ENCODE data around the gene LRP2. TPM values are rescaled to one million over a fixed set of nuclear protein-coding genes. Genes with fewer than 3 reads are reported as not detected.

The LRP2 gene
- total and polyA plus RNA-seq, 2 experiments from 2014 or later: 0.68 to 2.7 TPM

DNA sequence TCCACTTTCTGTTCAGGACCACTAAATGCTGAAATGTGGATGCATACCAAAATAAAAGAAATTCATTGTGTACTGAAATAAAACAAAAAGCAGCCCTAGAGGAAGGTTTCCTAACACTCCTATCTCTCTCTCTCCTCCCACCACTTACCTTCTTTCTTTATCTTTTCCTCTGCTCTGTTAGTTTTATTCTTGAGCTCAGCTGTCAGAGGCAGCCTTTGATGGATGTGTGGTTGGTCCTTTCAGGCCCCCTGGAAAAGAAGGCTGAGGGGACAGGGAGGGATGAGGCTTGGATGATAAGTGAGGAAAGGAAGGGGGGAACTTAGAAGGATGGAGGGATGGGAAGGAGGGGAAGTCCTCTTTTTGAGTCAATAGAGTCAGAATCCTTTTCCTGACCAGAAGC is 245.3 kb downstream of the LRP2 start:
- Histone ChIP-seq H3K4me3 (no peak overlapping the region), H3K9me2 (ENCODE audit: insufficient read depth) (peaks cover 20% of the 10 kb centered on the region; the same call in 1 of the 2 replicates), H3K27ac (ENCODE audit: low read depth) (no peak overlapping the region), H3K27me3 (ENCODE audit: insufficient read depth) (no peaks in the 10 kb centered on the region), H3K4me2 (no peak overlapping the region), H3F3A (replicated peaks; ENCODE audit: low read depth) (no peaks in the 10 kb centered on the region), H2AFZ (no peak overlapping the region), H3K36me3 (ENCODE audit: insufficient read depth) (no peaks in the 10 kb centered on the region), H3K4me1 (ENCODE audit: insufficient read depth) (no peaks in the 10 kb centered on the region), H3K79me2 (replicated peaks; ENCODE audit: insufficient read depth) (no peaks in the 10 kb centered on the region), H4K20me1 (replicated peaks; ENCODE audit: insufficient read depth) (no peaks in the 10 kb centered on the region)
- peaks cover 7% of the 10 kb centered on the region; the same call in 1 of the 3 replicates for H3K9me3 Mint-ChIP-seq
- H3K27ac Mint-ChIP-seq: no peak overlapping the region
- H3K36me3 Mint-ChIP-seq (ENCODE audit: low read depth): no peaks in the 10 kb centered on the region
- H3K4me3 Mint-ChIP-seq: no peak overlapping the region
- TF ChIP-seq, protein P1, sequence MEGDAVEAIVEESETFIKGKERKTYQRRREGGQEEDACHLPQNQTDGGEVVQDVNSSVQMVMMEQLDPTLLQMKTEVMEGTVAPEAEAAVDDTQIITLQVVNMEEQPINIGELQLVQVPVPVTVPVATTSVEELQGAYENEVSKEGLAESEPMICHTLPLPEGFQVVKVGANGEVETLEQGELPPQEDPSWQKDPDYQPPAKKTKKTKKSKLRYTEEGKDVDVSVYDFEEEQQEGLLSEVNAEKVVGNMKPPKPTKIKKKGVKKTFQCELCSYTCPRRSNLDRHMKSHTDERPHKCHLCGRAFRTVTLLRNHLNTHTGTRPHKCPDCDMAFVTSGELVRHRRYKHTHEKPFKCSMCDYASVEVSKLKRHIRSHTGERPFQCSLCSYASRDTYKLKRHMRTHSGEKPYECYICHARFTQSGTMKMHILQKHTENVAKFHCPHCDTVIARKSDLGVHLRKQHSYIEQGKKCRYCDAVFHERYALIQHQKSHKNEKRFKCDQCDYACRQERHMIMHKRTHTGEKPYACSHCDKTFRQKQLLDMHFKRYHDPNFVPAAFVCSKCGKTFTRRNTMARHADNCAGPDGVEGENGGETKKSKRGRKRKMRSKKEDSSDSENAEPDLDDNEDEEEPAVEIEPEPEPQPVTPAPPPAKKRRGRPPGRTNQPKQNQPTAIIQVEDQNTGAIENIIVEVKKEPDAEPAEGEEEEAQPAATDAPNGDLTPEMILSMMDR (conservative IDR thresholded peaks at IDR 0.05; ENCODE audit: low read depth in 2 of 2): no peak
- TF ChIP-seq, protein P2, sequence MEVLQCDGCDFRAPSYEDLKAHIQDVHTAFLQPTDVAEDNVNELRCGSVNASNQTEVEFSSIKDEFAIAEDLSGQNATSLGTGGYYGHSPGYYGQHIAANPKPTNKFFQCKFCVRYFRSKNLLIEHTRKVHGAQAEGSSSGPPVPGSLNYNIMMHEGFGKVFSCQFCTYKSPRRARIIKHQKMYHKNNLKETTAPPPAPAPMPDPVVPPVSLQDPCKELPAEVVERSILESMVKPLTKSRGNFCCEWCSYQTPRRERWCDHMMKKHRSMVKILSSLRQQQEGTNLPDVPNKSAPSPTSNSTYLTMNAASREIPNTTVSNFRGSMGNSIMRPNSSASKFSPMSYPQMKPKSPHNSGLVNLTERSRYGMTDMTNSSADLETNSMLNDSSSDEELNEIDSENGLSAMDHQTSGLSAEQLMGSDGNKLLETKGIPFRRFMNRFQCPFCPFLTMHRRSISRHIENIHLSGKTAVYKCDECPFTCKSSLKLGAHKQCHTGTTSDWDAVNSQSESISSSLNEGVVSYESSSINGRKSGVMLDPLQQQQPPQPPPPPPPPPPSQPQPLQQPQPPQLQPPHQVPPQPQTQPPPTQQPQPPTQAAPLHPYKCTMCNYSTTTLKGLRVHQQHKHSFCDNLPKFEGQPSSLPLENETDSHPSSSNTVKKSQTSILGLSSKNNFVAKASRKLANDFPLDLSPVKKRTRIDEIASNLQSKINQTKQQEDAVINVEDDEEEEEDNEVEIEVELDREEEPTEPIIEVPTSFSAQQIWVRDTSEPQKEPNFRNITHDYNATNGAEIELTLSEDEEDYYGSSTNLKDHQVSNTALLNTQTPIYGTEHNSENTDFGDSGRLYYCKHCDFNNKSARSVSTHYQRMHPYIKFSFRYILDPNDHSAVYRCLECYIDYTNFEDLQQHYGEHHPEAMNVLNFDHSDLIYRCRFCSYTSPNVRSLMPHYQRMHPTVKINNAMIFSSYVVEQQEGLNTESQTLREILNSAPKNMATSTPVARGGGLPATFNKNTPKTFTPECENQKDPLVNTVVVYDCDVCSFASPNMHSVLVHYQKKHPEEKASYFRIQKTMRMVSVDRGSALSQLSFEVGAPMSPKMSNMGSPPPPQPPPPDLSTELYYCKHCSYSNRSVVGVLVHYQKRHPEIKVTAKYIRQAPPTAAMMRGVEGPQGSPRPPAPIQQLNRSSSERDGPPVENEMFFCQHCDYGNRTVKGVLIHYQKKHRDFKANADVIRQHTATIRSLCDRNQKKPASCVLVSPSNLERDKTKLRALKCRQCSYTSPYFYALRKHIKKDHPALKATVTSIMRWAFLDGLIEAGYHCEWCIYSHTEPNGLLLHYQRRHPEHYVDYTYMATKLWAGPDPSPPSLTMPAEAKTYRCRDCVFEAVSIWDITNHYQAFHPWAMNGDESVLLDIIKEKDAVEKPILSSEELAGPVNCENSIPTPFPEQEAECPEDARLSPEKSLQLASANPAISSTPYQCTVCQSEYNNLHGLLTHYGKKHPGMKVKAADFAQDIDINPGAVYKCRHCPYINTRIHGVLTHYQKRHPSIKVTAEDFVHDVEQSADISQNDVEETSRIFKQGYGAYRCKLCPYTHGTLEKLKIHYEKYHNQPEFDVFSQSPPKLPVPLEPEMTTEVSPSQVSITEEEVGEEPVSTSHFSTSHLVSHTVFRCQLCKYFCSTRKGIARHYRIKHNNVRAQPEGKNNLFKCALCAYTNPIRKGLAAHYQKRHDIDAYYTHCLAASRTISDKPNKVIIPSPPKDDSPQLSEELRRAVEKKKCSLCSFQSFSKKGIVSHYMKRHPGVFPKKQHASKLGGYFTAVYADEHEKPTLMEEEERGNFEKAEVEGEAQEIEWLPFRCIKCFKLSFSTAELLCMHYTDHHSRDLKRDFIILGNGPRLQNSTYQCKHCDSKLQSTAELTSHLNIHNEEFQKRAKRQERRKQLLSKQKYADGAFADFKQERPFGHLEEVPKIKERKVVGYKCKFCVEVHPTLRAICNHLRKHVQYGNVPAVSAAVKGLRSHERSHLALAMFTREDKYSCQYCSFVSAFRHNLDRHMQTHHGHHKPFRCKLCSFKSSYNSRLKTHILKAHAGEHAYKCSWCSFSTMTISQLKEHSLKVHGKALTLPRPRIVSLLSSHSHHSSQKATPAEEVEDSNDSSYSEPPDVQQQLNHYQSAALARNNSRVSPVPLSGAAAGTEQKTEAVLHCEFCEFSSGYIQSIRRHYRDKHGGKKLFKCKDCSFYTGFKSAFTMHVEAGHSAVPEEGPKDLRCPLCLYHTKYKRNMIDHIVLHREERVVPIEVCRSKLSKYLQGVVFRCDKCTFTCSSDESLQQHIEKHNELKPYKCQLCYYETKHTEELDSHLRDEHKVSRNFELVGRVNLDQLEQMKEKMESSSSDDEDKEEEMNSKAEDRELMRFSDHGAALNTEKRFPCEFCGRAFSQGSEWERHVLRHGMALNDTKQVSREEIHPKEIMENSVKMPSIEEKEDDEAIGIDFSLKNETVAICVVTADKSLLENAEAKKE (CRISPR knock-in tag; IDR thresholded peaks at IDR 0.05): no peak
- TF ChIP-seq, protein P3, sequence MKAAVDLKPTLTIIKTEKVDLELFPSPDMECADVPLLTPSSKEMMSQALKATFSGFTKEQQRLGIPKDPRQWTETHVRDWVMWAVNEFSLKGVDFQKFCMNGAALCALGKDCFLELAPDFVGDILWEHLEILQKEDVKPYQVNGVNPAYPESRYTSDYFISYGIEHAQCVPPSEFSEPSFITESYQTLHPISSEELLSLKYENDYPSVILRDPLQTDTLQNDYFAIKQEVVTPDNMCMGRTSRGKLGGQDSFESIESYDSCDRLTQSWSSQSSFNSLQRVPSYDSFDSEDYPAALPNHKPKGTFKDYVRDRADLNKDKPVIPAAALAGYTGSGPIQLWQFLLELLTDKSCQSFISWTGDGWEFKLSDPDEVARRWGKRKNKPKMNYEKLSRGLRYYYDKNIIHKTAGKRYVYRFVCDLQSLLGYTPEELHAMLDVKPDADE (IDR thresholded peaks at IDR 0.05): no peak
- TF ChIP-seq, protein P4, sequence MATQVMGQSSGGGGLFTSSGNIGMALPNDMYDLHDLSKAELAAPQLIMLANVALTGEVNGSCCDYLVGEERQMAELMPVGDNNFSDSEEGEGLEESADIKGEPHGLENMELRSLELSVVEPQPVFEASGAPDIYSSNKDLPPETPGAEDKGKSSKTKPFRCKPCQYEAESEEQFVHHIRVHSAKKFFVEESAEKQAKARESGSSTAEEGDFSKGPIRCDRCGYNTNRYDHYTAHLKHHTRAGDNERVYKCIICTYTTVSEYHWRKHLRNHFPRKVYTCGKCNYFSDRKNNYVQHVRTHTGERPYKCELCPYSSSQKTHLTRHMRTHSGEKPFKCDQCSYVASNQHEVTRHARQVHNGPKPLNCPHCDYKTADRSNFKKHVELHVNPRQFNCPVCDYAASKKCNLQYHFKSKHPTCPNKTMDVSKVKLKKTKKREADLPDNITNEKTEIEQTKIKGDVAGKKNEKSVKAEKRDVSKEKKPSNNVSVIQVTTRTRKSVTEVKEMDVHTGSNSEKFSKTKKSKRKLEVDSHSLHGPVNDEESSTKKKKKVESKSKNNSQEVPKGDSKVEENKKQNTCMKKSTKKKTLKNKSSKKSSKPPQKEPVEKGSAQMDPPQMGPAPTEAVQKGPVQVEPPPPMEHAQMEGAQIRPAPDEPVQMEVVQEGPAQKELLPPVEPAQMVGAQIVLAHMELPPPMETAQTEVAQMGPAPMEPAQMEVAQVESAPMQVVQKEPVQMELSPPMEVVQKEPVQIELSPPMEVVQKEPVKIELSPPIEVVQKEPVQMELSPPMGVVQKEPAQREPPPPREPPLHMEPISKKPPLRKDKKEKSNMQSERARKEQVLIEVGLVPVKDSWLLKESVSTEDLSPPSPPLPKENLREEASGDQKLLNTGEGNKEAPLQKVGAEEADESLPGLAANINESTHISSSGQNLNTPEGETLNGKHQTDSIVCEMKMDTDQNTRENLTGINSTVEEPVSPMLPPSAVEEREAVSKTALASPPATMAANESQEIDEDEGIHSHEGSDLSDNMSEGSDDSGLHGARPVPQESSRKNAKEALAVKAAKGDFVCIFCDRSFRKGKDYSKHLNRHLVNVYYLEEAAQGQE (IDR thresholded peaks at IDR 0.05; ENCODE audit: unreplicated experiment): no peak
- TF ChIP-seq EZH2phosphoT487 (IDR thresholded peaks at IDR 0.05; ENCODE audit: unreplicated experiment): no peak
- H3K27me3 Mint-ChIP-seq (ENCODE audit: insufficient read depth, low read depth, poor library complexity): peaks cover 3% of the 10 kb centered on the region
- ATAC-seq: no peak
- peaks cover 6% of the 10 kb centered on the region; the same call in 2 of the 3 replicates for H3K4me1 Mint-ChIP-seq
- no peak for DNase-seq (ENCODE audit: low spot score)

All from GM23338 (cell line).